Ectodermal cell (in vitro differentiated cells): Measurements from ENCODE around the gene AP3B1.

Experiments
- H3K27ac ChIP-seq: 2 replicates; pipeline ENCODE4 v1.7.0; 2013; ENCODE audit warnings: mild to moderate bottlenecking, low read depth, low read length; ENCODE audit not compliant: insufficient read depth, poor library complexity, severe bottlenecking
- H3K27me3 ChIP-seq: 2 replicates; pipeline ENCODE4 v1.7.0; 2013; ENCODE audit warnings: mild to moderate bottlenecking, low read length; ENCODE audit not compliant: insufficient read depth, control insufficient read depth, poor library complexity, severe bottlenecking
- H3K36me3 ChIP-seq: one replicate; pipeline ENCODE4 v1.7.0; 2013; ENCODE audit warnings: low read length; ENCODE audit not compliant: control insufficient read depth, insufficient read depth
- H3K4me1 ChIP-seq: one replicate; pipeline ENCODE4 v1.7.0; 2013; ENCODE audit warnings: low read length; ENCODE audit not compliant: control insufficient read depth, insufficient read depth
- H3K4me3 ChIP-seq: 2 replicates; pipeline ENCODE4 v1.7.0; 2013; ENCODE audit warnings: low read depth, low read length, control low read depth; ENCODE audit not compliant: insufficient read depth
- H3K9me3 ChIP-seq: 2 replicates; pipeline ENCODE4 v1.7.0; 2013; ENCODE audit warnings: mild to moderate bottlenecking, low read length, moderate library complexity; ENCODE audit not compliant: control insufficient read depth
- WGBS, 2 experiments: methylation state at CpG; one replicate each; pipeline ENCODE4 v1.1.7; 2013; ENCODE audit warnings: missing lambda C conversion rate in 2 of 2; 5-methylcytosine and 5-hydroxymethylcytosine counted together

The AP3B1 gene

DNA sequence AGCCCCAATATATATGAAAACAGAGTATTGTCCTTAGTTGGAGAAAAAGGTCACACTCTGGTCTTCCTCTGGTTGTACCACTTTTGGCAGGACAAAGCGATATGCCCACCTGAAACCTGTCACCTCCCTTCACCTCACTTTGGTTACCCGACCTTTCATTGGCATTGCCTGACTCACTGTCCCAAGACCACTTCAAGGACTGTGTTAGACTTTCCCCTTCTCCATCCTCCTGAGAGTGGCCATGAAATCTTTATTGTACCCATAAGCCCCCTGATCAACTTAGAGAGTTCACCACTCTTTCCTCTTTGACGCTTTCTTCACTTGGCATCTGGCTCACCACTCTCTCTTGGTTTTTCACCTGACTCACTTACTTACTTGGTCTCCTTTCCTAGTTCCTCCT, 32.4 kb upstream of the AP3B1 start:
- H3K9me3 ChIP-seq, result no peaks in the 10 kb centered on the region
- WGBS, 2 experiments, result 94 to 95% methylated on average over 3 of the region's 3 CpGs

DNA sequence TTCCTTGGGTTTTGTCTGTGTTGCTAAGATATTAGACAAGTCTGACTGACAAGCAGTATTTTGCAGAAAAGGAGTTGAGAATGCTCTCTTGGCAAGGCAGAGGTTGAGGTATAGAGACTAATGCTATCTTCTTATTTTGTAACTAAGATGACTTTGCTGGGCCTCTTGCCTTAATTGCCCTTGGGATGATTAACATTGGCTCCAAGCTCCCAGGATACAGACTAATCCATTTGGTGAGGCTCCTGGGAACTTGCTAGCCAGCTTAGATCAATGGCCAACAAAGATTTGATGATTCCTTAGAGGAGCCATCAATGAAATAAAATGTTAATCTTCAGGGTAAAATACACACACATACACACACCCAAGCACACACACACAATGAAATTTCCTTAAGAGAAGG, 28.7 kb upstream of the AP3B1 start:
- Histone ChIP-seq H3K4me3 (no peak overlapping the region), H3K27me3 (no peaks in the 10 kb centered on the region), H3K36me3 (no peaks in the 10 kb centered on the region), H3K4me1 (no peaks in the 10 kb centered on the region), H3K27ac (no peak overlapping the region), H3K9me3 (no peaks in the 10 kb centered on the region)

More for the DNA sequence above, 32.4 kb upstream of the AP3B1 start:
- Histone ChIP-seq H3K4me1 (peaks cover 4% of the 10 kb centered on the region), H3K27me3 (no peaks in the 10 kb centered on the region), H3K4me3 (no peak overlapping the region), H3K36me3 (no peaks in the 10 kb centered on the region), H3K27ac (no peak overlapping the region)

DNA sequence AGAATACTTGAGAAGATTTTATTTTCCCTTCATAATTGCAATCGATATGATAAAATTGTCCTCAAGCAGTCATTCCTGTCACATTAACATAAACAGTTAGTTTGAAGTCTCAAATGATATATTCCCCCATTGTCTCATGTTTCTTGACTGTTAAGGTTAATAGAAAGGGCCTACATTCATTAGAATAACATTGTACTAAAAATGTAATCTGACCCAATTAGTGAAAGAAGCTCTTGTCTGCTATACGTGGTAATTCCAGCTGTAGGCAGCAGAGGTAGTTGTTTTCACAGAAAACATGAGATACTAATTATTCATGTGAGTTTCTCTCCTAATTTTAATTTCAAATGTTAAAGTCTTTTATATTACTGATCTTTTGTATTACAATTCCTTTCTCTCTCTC, 25.9 kb upstream of the AP3B1 start:
- WGBS, 2 experiments, result 42% methylated on average over 2 of the region's 2 CpGs; no CpG with 5 or more reads in 1 of the 2 experiments

DNA sequence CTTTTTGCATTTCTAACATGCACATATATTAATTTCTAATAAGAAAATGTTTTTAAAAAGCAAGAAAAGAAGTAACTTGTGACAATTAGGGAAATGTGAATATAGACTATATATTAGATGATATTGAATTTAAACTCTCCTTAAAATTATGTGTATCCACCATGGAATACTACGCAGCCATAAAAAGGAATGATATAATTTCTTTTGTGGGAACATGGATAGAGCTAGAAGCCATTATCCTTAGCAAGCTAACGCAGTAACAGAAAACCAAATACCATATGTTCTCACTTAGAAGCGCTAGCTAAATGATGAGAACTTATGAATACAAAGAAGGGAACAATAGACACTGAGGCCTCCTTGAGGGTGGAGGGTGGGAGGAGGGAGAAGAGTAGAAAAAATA, 23.8 kb upstream of the AP3B1 start:
- H3K36me3 ChIP-seq, result no peaks in the 10 kb centered on the region
- WGBS, 2 experiments, result 90 to 100% methylated on average over 2 to 3 of the region's 3 CpGs
- H3K27ac ChIP-seq, result no peak overlapping the region
- no peak overlapping the region for H3K4me3 ChIP-seq
- H3K9me3 ChIP-seq, result no peaks in the 10 kb centered on the region
- H3K27me3 ChIP-seq, result no peaks in the 10 kb centered on the region
- no peaks in the 10 kb centered on the region for H3K4me1 ChIP-seq

More for the DNA sequence above, 25.9 kb upstream of the AP3B1 start:
- Histone ChIP-seq H3K4me1 (no peaks in the 10 kb centered on the region), H3K27me3 (no peaks in the 10 kb centered on the region), H3K9me3 (no peaks in the 10 kb centered on the region), H3K27ac (no peak overlapping the region), H3K4me3 (no peak overlapping the region), H3K36me3 (no peaks in the 10 kb centered on the region)

DNA sequence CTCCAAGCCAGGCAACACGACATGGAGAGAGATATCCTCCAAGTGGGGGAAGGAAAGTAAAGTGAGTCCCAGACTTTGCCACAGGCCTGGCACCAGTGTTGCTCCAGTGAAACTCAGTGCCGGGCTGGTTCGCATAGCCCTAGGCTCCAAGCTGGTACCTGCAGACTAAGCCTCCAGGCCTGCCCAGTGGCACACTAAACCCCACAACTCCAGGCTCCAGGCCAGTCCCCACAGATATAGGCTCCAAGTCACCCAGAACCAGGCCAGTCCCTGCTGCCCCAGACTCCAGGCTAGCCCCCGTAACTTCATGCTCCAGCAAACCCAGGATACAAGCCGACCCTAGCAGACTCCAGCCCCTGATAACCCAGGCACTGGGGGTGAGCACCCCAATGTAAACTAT, 23.0 kb upstream of the AP3B1 start:
- Histone ChIP-seq H3K36me3 (no peaks in the 10 kb centered on the region), H3K4me3 (no peak overlapping the region), H3K9me3 (no peaks in the 10 kb centered on the region), H3K4me1 (no peaks in the 10 kb centered on the region), H3K27ac (no peak overlapping the region), H3K27me3 (no peaks in the 10 kb centered on the region)
- WGBS, 2 experiments, result 91 to 93% methylated on average over 5 of the region's 5 CpGs

DNA sequence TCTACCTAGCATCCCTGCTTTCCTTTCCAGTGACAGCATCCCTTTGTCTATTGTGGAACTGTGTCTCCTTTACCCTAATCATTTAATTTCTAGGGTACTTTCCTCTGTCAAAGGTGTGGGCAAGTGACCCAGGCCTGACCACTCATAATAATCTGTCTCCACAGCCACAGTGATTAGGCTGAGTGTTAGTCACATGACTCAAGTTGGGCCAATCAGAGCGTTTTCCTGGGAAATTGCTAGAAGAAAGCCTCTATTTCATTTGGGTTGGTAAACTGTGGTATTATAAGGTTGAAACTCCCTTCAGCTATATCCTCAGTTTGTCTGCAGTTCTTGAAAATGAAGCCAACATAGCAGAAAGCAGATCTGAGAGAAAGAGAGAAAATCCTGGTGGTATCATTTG, 14.2 kb upstream of the AP3B1 start:
- Histone ChIP-seq H3K36me3 (no peaks in the 10 kb centered on the region), H3K4me1 (no peaks in the 10 kb centered on the region), H3K27me3 (no peaks in the 10 kb centered on the region), H3K4me3 (no peak overlapping the region), H3K27ac (no peak overlapping the region), H3K9me3 (no peaks in the 10 kb centered on the region)
- 86 to 93% methylated on average over 1 of the region's 1 CpG for WGBS, 2 experiments

DNA sequence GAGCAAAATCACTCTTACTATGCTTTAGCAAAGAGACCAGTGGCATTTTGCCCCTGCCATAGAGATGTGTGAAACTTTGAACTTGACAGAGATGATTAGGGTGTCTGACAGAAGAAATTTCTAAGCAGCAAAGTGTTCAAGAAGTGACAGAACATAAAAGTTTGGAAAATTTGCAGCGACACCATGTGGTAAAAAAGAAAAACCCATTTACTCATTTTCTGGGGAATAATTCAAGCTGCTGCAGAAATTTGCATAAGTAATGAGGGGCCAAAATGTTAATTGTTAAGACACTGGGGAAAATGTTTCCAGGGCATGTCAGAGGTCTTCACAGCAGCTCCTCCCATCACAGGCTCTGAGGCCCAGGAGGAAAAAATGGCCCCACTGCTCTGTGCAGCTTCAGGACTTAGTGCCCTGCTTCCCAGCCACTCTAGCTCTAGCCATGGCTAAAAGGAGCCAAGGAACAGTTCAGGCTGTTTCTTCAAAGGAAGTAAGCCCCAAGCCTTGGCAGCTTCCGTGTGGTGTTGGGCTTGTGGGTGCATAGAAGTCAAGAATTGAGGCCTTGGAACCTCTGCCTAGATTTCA, 6.1 kb upstream of the AP3B1 start:
- H3K4me3 ChIP-seq, result no peak overlapping the region
- H3K27ac ChIP-seq, result no peak overlapping the region
- peaks cover 4% of the 10 kb centered on the region for H3K27me3 ChIP-seq
- H3K36me3 ChIP-seq, result no peaks in the 10 kb centered on the region
- no peaks in the 10 kb centered on the region for H3K9me3 ChIP-seq
- 85 to 94% methylated on average over 2 of the region's 2 CpGs for WGBS, 2 experiments
- H3K4me1 ChIP-seq, result no peaks in the 10 kb centered on the region

DNA sequence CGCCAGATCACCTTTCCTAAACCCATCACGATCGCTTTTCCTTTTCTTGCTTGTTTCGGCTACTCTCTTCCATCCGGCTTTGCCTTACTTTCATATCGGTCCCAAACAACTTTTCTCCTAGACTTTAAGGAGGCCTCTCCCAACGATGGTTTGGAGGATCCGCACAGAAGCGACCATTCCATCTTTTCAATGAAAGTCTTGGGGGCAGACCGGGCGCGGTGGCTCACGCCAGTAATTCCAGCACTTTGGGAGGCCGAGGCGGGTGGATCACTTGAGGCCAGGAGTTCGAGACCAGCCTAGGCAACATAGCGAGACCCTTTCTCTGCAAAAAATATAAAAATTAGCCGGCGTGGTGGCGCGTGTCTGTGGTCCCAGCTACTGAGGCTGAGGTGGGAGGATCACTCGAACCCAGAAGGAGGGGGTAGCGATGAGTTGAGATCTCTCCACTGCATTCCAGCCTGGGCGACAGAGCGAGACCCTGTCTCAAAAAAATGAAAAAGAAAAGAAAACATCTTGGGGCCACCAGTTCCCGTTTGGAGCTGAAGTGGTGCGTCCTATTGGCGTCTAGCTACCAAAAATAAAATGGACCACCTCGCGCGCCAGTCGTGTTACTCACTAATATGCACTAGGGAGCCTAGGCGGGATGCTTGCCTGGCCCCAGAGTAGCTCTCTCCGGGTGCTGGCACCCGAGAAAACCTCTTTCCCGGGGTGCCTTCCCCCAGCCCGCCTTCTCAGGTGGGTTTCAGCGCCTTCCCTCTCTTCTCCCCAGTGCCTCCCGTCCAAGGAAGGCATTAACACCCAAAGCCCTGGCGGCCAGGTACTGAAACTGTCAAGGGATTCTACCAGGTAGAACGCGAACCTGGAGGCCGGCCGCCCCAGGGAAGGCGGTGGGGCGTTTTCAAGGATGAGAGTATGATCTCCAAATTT, 800 bp upstream of the AP3B1 start:
- Histone ChIP-seq H3K9me3 (no peaks in the 10 kb centered on the region), H3K36me3 (no peaks in the 10 kb centered on the region), H3K27me3 (peaks cover 6% of the 10 kb centered on the region), H3K4me3 (peak overlapping the region; percentile 97), H3K4me1 (peaks cover 3% of the 10 kb centered on the region), H3K27ac (peak overlapping the region; percentile 44)
- 14 to 19% methylated on average over 46 of the region's 46 CpGs for WGBS, 2 experiments

DNA sequence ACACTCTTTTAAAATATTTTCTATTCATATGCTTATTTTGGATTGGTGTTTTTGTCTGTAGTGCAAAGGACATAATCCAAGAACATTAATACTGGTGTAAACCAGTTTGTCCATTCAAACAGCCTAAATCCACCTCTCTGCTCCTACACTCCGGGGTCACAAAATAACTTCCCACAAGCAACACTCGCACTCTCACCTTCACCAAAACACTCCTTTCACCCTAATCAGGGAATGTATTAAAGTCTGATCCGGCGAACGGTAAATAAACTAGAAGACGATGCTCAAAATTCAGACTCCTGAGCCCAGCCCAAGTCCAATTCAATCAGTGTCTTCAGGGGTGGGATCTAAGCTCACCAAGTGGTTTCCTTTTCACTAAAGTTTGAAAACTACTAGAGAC, 649 bp downstream of the AP3B1 start:
- H3K9me3 ChIP-seq, result no peaks in the 10 kb centered on the region
- no peaks in the 10 kb centered on the region for H3K36me3 ChIP-seq
- H3K27ac ChIP-seq, result peak overlapping the region; percentile 98
- peak overlapping the region; percentile 97 for H3K4me3 ChIP-seq
- peaks cover 3% of the 10 kb centered on the region for H3K4me1 ChIP-seq
- 0 to 1% methylated on average over 6 of the region's 6 CpGs for WGBS, 2 experiments
- peaks cover 6% of the 10 kb centered on the region for H3K27me3 ChIP-seq

DNA sequence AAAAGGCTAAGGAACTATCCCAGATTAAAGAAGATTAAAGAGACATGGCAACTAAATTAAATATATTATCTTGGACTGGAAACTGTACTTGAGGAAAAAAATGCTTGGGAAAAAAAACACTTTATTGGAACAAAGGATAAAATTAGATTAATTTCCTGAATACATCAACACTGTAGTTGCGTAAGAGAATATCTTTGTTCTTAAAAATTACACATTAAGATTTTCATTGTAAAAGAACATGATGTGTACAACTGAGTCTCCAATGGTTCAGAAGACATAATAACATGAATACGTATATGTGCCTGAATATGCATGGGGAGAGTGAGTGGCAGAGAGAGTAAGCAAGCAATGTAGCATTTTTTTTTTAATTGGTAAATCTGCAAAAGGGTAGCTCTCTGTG, 2.8 kb downstream of the AP3B1 start:
- no peaks in the 10 kb centered on the region for H3K36me3 ChIP-seq
- H3K9me3 ChIP-seq, result no peaks in the 10 kb centered on the region
- H3K27me3 ChIP-seq, result peaks cover 6% of the 10 kb centered on the region
- H3K27ac ChIP-seq, result no peak overlapping the region
- no peak overlapping the region for H3K4me3 ChIP-seq
- WGBS, 2 experiments, result 96 to 98% methylated on average over 1 to 2 of the region's 2 CpGs
- peaks cover 8% of the 10 kb centered on the region for H3K4me1 ChIP-seq
